ELR (cell line): ENCODE measurements around the gene SH2B3.
A peak's percentile ranks its signal among the peaks of the same experiment; 100 is the strongest.

Experiments
- DNase-seq: peaks from one replicate; pipeline ENCODE4 v3.0.0-alpha.2; 2015; ENCODE audit warnings: low read depth

Gene SH2B3

DNA sequence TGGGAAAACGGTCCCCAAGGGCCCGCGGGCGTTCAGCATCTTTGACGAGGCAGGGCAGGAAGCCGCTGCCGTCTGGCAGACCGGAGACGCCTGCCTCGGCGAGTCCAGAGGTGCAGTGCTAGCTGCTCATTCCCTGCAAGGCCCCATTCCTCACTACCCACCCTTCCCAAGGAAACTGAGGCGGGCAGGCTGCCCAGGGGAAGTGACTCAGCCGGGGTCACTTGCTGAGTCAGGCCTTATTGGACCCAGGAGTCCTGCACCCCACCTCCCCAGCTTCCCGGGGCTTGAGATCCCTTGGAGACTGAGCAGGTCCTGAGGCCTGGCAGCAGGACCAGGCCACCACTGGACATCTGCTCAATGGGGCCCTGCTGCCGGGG, 3.7 kb downstream of the SH2B3 start:
- peak; percentile 69 for DNase-seq

DNA sequence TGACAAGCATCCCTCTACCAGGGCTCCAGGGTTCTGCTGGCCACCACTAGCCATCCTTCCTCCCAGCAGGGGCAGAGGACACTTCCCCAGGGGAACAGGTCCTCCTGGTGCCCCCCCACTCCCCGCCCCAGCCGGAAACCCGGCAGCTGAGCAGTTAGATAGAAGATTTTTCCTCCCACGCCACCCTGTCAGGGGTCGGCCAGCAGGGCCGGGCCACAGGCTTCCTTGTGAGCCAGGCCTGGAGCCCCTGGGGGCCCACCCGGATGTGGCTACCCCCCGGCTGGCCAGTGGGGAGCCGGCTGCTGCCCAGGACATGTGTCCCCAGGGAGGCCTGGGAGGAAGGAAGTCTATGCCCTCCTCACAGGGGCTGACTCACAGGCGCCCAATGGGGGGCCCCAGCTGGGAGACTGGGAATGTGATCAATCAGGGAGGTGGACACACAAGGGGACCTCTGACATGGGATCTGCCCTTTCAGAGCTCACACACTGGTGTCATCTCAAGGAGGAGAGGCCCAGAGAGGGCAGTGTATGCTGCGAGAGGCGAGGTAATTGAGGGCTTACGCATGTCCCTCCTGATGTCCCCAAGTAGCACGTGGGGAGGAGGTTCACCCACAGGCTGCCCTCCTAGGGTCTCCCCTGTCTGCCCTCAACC, 4.2 kb downstream of the SH2B3 start:
- peak; percentile 93 for DNase-seq

DNA sequence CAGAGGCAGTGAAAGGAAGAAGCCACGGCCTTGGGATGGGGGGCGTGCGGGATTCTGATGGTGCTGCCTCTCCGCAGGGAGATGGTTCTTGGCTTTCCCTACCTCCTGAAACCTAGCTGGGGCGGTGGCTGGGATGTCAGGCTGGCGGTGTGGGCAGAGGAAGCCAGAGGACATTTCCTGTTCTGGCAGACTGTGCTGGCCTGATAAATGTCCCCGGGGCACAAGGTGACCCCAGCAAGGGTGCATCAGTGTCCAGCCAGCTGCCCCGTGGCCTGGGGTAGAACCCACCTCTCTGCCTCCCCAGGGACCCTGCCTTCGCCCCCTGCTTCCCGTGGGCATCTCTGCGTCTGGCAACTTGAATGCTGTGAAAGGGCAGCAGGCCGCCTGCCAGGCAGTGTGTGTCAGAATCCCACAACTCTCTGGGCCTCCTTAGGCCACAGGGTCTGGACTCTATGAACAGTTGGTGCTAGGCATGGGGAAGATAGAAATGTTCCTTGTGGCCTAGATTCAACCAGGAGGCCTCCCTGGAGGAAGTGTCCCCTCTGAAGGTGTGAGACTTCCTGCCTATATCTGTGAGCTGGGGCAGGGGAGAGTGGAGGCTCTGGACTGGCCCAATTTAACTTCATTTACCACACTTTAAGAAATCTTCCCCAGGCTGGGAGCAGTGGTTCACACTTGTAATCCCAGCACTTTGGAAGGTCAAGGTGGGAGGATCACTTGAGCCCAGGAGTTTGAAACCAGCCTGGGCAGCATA, 4.9 kb downstream of the SH2B3 start:
- peak; percentile 68 for DNase-seq

DNA sequence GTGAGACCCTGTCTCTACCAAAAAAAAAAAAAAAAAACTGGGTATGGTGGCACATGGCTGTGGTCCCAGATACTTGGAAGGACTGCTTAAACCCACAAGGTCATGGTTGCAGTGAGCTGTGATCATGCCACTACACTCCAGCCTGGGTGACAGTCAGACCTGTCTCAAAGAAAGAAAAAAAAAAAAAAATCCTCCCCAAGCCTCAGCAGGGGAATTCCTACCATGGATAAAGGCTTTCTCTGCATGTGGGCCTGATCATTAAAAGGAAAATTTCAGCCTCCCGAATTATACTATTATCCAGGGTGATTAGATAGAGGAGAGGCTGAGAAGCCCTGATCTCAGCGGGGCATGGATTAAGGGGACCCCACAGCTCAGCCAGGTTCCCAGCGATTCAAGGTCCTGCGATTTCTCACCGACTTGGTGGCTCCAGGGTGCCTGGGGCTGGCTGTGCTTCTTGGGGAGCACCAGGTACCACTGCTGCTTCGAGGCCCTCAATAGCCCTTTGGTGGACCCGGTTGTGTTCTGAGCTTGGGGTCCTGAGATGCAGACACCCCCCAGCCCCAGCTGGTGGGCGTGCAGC, 5.6 kb downstream of the SH2B3 start:
- no peak for DNase-seq

DNA sequence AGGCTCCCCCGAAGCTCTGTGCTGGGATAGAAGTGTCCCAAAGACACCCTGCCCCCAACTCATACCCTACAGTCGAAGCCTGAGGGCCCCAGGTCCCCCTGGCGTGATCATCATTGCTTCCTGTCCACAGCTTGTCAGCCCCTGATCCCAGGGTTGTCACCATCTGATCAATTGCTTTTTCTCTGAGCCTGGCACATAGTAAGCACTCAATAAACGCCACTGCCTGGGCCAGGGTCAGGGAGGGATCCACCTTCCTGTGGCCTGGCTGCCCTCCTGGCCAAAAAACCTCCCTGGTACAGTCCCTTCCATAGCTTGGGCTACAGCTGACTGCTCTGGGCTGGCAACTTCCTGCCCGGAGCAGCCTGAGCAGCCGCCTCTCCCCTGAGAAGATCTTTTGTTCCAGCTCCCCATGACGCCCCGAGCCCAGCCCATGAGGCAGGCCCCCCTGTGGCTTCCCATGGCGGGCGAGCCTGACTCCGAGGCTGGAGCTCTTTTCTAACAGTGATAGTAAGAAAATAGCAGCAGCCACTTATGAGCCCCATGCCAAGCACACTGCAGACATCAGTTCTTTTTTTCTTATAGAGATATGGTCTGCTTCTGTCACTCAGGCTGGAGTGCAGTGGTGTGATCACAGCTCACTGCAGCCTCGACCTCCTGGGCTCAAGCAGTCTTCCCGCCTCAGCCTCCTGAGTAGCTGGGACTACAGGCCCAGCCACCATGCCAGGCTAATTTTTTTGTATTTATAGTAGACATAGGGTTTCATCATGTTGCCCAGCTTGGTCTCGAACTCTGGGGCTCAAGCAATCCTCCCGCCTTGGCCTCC, 6.5 kb downstream of the SH2B3 start:
- DNase-seq = peak; percentile 45

DNA sequence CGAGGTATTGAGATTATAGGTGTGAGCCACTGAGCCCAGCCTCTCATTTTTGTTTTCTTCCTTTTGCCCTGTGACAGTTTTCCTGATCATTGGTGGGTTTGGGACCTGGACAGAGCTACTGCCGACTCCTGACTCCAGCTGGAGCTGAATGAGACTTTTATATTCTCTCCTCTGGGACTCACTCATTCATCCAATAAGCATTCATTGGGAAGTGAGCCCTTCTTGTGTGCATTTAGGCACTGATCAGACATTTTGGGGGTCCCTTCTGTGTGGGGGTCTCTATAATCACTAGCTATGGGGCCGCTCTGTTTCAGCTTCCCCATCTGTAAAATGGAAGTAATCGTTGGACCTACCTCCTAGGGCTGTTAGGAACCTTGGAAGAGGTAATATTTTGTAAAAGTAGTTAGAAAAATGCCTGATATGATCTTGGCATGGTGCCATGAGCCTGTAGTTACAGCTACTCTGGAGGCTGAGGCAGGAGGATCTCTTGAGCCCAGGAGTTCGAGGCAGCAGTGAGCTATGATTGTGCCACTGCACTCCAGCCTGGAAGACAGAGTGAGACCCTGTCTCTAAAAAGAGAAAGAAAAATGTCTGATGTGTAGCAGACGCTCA, 7.2 kb downstream of the SH2B3 start:
- no peak for DNase-seq

DNA sequence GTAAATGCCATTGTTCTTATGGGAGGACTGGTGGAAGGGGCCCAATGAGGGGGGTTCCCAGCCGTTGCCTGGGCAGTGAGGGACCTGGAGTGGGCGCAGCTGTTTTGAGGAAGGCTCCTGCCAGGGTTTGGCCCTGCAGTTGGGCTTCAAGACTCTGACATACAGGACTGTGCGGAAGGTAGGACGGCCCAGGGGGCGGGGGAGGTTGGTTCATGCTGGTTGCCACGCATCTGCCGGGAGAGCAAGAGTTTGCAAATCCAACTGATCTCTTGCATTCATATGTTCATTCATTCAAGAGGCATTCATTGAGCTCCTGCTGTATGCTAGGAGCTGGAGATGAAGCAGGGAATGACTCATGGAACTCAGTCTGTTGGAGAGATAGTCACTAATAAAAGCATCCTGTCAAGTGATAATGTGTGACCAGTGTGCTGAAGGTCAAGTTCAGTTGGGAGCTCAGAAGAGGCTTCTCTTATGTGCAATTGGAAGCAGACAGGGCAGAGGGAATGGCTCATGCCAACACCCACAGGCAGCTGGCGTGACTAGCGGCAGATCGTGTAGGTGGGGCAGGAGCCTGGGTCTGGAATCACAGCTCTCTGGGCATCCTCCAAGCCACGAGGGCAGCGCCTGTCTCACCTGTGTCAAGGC, 7.8 kb downstream of the SH2B3 start:
- peak; percentile 91 for DNase-seq

DNA sequence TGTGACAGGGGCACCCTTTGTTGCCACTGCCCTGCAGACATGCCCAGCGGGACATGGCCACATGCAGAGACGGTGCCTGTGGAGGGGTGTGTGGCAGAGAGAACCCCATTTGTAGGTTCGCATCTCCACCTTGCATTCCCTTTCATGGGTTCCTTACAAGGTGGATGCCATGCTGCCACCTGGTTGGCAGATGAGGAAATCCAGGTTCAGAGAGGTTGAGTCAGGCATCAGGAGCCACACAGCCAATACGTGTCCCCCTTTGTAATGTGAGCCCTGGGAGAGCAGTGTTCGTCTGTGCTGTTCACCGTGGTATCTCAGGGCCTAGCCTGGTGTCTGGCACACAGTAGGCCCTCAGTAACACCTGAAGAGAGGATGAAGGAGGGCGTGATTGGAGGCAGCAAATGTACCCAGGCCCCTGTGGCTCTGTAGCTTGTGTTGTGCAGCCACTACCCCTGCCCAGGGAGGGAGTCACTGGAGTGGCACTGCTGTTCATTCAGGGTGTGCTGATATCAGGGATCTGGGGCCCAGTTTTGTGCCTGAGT, 9.1 kb downstream of the SH2B3 start:
- no peak for DNase-seq

DNA sequence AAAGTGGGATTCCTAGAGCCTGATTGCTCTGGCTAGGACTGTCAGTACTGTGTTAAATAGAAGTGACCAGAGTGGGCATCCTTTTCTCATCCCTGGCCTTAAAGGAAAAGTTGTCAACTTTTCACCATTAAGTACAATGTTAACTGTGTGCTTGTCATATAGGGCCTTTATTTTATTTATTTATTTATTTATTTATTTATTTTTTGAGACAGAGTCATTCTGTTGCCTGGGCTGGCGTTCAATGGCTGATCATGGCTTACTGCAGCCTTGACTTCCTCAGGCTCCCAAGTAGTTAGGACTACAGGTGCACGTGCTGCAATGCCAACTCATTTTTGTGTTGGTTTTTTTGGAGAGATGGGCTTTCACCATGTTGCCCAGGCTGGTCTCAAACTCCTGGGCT, 11.6 kb downstream of the SH2B3 start:
- no peak for DNase-seq

DNA sequence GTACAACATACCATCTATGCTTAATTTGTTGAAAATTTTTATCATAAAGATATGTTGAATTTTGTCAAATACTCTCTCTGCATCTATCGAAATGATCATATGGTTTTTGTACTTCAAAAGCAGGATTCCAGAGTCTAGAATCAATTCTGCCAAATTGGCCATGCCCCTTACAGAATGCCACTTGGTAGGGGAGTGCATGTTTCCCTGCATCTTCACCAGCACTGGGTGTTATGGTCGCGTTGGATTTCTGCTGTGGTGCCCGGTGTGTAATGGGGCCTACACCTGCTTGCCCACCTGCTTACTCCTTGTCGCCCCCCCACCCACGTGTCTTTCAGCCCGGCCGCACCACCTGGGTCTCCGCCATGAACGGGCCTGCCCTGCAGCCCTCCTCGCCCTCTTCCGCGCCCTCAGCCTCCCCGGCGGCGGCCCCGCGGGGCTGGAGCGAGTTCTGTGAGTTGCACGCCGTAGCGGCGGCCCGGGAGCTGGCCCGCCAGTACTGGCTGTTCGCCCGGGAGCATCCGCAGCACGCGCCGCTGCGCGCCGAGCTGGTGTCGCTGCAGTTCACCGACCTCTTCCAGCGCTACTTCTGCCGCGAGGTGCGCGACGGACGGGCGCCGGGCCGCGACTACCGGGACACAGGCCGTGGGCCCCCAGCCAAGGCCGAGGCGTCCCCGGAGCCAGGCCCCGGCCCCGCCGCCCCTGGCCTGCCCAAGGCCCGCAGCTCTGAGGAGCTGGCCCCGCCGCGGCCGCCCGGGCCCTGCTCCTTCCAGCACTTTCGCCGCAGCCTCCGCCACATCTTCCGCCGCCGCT, 12.3 kb downstream of the SH2B3 start:
- no peak for DNase-seq

DNA sequence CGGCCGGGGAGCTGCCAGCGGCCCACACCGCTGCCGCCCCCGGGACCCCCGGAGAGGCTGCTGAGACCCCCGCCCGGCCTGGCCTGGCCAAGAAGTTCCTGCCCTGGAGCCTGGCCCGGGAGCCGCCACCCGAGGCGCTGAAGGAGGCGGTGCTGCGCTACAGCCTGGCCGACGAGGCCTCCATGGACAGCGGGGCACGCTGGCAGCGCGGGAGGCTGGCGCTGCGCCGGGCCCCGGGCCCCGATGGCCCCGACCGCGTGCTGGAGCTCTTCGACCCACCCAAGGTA, 12.8 kb downstream of the SH2B3 start:
- no peak for DNase-seq

DNA sequence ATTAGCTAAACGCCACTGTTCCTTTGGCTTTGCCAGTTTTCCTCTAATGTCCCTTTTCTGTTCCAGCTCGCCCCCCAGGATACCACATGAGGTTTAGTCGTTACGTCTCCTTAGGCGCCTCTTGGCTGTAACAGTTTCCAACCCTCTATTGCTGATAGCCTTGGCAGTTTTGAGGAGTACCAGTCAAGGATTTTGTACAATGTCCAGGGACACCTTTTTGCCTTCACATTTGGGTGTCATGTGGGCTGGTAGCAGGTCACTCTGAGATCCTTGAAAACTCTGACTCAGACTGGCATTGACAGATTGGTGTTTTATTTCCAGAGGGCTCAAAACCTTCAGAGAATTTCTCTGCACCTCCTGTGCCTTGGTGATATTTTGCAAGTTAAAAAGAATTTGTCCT, 14.1 kb downstream of the SH2B3 start:
- no peak for DNase-seq

DNA sequence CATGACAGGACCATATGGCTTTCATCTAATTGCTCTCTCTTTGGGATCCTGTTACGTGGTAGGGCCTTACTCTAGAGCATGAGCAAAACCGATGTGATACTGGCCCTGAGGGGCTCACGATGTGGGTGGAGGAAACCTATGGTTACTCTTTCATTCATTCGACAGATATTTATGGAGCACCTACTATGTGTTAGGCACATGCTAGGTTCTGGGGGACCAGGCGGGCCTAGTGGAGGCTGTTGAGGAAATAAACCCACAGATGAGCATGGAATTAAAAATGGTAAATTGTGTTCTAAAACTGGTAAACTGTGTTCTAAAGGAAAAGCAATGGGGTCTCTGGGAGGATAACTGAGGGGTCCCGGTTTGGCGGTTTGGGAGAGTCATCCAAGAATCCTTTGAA, 14.8 kb downstream of the SH2B3 start:
- no peak for DNase-seq

DNA sequence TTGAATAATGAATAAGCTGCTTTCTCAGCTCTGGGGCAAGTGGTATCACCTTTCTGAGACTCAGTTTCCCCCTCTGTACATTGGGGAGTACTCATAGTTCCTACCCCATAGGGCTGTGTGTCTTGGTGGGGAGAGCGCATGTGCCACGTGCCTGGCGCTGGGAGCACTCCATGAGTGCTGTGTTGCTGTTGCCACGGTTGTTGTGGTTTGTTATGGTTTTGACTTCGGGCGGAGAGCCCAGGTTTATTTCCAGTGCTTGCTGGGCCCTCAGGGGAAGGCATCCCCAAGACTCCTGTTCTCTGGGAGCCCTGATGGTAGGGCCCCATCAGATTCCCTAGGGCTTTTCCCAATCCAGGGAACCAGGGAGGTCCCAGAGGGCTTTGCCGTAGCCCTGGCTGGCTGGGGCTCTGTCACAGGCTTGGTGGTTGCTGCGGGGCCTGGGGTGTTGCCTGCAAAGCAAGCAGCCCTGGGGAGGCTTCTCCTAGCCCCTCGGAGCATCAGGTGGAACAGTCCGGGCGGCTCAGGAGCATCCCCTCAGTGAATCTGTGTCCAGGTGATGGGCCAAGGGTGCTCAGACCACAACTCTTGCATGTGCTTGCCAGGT, 18.6 kb downstream of the SH2B3 start:
- DNase-seq = no peak

DNA sequence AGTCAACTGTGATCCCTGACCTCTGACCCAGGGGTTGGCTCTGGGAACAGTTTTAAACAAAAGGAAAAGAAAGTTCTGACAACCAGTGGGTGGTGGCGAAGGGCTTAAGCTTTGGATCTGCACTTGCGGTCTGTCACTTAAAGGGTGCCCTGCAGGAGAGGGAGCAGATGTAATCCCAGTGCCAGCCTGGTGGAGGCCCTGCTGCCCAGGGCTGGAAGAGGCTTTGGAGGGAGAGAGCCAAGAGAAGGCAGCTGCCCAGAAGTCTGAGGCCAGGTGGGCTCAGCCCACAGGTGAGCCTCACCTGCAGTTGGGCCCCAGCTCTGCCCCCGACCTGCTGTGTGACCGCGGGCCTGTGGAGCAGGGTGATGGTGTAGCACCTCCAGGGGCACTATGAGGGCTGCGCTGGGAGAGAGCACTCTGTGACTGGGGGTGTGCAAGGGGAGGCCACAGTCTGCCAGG, 19.1 kb downstream of the SH2B3 start:
- DNase-seq = peak; percentile 29

DNA sequence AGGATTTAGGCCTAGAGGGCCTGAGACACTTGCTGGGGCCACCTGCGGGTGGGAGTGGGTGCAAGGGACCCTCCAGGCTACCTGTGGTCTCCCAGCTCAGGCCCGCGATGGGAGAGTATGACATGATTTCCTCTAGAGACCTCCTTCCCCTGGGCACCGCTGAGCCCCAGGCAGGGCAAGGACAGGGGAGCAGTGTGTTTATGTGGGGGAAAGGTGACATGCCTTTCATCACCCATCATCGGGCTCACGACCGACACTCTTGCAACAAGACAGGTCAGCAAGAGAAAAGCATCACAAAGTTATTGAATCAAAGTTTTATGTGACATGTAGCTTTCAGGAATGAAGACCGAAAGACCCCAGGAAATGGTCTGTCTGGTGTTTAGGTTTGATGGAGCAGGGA, 19.9 kb downstream of the SH2B3 start:
- DNase-seq = peak; percentile 77

DNA sequence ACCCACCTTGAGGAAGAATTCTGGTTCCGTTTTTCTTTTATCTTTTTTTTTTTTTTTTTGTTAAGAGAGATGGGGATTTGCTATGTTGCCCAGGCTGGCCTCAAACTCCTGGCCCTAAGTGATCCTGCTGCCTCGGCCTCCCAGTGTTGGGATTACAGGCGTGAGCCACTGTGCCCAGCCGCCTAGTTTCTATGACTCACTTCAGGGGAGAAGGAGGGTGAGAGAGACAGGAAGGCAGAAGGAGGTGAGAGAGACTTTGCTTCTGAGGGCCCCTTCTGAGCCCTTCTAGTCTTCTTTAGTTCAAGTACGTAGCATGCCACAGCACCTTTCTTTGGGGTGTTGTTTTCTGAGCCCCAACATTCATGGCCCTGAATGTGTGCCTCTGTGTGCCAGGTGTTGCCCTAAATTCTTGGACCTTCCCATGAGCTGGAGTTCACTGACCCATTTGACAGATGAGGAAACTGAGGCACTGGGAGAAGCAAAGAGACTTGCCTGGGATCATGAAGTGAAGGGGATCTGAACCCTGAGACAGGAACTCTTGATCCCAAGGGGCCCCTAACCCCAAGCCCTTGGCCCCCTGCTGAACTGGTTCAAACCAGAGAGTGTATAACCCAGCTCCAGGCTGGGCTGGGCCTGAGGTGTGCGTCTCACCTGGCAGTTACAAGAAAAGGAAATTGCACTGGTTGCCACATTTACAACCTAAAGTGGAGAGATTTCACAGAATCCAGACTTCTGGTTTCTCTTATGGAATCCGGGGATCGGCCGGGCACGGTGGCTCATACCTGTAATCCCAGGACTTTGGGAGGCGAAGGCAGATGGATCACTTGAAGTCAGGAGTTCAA, 20.8 kb downstream of the SH2B3 start:
- peak; percentile 85 for DNase-seq

DNA sequence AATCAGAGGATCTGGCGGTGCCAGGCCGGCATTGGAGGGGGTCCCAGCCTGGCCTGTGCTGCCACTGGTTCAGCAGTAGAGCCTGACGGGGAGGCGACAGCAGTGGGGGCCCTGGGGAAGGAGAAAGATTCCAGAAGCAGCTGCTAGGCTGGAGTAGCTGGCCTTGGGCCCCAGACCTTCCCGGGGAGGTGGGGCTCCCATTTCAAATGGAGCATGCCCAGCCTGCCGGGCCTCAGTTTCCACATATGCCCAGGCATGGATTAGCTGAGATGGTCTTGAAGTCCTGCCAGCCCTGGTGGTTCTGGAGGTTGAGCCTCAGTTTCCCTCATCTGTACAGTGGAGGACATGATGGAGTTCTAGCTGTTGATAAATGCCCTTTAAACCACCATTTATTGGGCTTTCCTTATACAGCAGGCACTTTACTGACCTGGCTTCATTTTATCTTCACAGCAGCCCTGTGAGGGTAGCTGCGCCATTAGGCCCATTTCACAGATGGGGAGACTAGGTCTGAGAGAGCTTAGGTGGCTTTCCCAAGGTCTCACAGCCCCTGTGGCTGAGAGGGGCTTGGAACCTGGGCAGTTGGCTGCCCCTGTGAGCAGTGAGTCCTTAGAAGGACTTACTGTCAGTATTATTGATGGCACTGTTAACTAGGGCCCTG, 21.8 kb downstream of the SH2B3 start:
- DNase-seq = no peak
